GM21515 (cell line): ENCODE results near the gene SH3RF1.
"Not testable (repeated sequence)": the region's sequence is repeated elsewhere in the genome, so short reads cannot be mapped to it uniquely, and the experiment has no call there.

Source experiments
- ATAC-seq: cut with Tn5 transposase; IDR thresholded peaks from one replicate; pipeline ENCODE4 v1.9.1; 2021; ENCODE audit not compliant: unreplicated experiment

The SH3RF1 gene

GRCh38 chr4:169270810-169271691 lies at the start of gene SH3RF1:
Gene SH3RF1 (minus strand): TSS chr4:169270956. CDS start chr4:169269212, 1,744 bp downstream.
- peak; percentile 60 for ATAC-seq

- no peak for ATAC-seq
Observed at GRCh38 chr4:169315530-169316343, 45.0 kb upstream of the SH3RF1 start.

- no peak for ATAC-seq
Observed at GRCh38 chr4:169314906-169315305, 44.1 kb upstream of the SH3RF1 start.

- no peak for ATAC-seq
Observed at GRCh38 chr4:169313732-169314131, 43.0 kb upstream of the SH3RF1 start.

GRCh38 chr4:169312690-169313422 lies 42.1 kb upstream of the SH3RF1 start:
- no peak for ATAC-seq

GRCh38 chr4:169311643-169312365 lies 41.0 kb upstream of the SH3RF1 start:
- peak; percentile 73 for ATAC-seq

GRCh38 chr4:169309326-169309967 lies 38.7 kb upstream of the SH3RF1 start:
- ATAC-seq, result no peak

- ATAC-seq, result no peak
Observed at GRCh38 chr4:169307576-169307975, 36.8 kb upstream of the SH3RF1 start.

GRCh38 chr4:169305651-169306050 lies 34.9 kb upstream of the SH3RF1 start:
- no peak for ATAC-seq

GRCh38 chr4:169305173-169305572 lies 34.4 kb upstream of the SH3RF1 start:
- ATAC-seq, result no peak

- ATAC-seq, result peak; percentile 27
Observed at GRCh38 chr4:169295822-169296221, 25.1 kb upstream of the SH3RF1 start.

GRCh38 chr4:169293343-169294176 lies 22.8 kb upstream of the SH3RF1 start:
- peak; percentile 89 for ATAC-seq

GRCh38 chr4:169287983-169288382 lies 17.2 kb upstream of the SH3RF1 start:
- not testable (repeated sequence) for ATAC-seq

- ATAC-seq, result peak; percentile 57
Observed at GRCh38 chr4:169286562-169287301, 16.0 kb upstream of the SH3RF1 start.

GRCh38 chr4:169283114-169283509 lies 12.4 kb upstream of the SH3RF1 start:
- ATAC-seq, result no peak

- ATAC-seq, result no peak
Observed at GRCh38 chr4:169282429-169283113, 11.8 kb upstream of the SH3RF1 start.

GRCh38 chr4:169279108-169279507 lies 8.4 kb upstream of the SH3RF1 start:
- ATAC-seq, result no peak

- ATAC-seq, result no peak
Observed at GRCh38 chr4:169278624-169279023, 7.9 kb upstream of the SH3RF1 start.
